ENCODE measurements around the gene SMAD9. TPM values are rescaled to one million over a fixed set of nuclear protein-coding genes. Genes with fewer than 3 reads are reported as not detected.
A peak's percentile ranks its signal among the peaks of the same experiment; 100 is the strongest.

The SMAD9 gene
- total RNA-seq, 1 donor, result 4.7 TPM

GRCh38 chr13:36822785-36823184 is 97.3 kb downstream of the SMAD9 start:
- Histone ChIP-seq H3K27me3 (ENCODE audit: insufficient read depth, low read length) (no peaks in the 10 kb centered on the region), H3K4me3 (ENCODE audit: insufficient read depth, low read length) (no peak overlapping the region), H3K4me2 (ENCODE audit: insufficient read depth, low read length) (peak overlapping the region; percentile 14), H3K9me3 (ENCODE audit: low read depth, low read length) (no peaks in the 10 kb centered on the region), H3K36me3 (ENCODE audit: insufficient read depth, low read length) (peaks cover 10% of the 10 kb centered on the region), H3K4me1 (ENCODE audit: insufficient read depth, low read length) (peaks cover 13% of the 10 kb centered on the region), H2AFZ (ENCODE audit: low read length) (no peak overlapping the region), H3K79me2 (ENCODE audit: insufficient read depth, low read length) (peaks cover 40% of the 10 kb centered on the region), H4K20me1 (ENCODE audit: insufficient read depth, low read length) (no peaks in the 10 kb centered on the region), H3K27ac (ENCODE audit: low read depth, low read length) (no peak overlapping the region)
- TF ChIP-seq CTCF (IDR thresholded peaks at IDR 0.05; ENCODE audit: extremely low read depth, low read depth, low read length), result no peak
- no peak for DNase-seq (ENCODE audit: insufficient read length, low spot score, missing footprints)

- peaks cover 40% of the 10 kb centered on the region for H3K79me2 ChIP-seq (ENCODE audit: insufficient read depth, low read length)
- H3K36me3 ChIP-seq (ENCODE audit: insufficient read depth, low read length), result no peaks in the 10 kb centered on the region
- peak overlapping the region; percentile 98 for H2AFZ ChIP-seq (ENCODE audit: low read length)
- H3K4me1 ChIP-seq (ENCODE audit: insufficient read depth, low read length), result peaks cover 13% of the 10 kb centered on the region
- no peak for DNase-seq (ENCODE audit: insufficient read length, low spot score, missing footprints)
- H3K27me3 ChIP-seq (ENCODE audit: insufficient read depth, low read length), result no peaks in the 10 kb centered on the region
- peak overlapping the region; percentile 94 for H3K4me2 ChIP-seq (ENCODE audit: insufficient read depth, low read length)
- peak overlapping the region; percentile 74 for H3K4me3 ChIP-seq (ENCODE audit: insufficient read depth, low read length)
- no peak for TF ChIP-seq CTCF (IDR thresholded peaks at IDR 0.05; ENCODE audit: extremely low read depth, low read depth, low read length)
- no peaks in the 10 kb centered on the region for H3K9me3 ChIP-seq (ENCODE audit: low read depth, low read length)
- no peaks in the 10 kb centered on the region for H4K20me1 ChIP-seq (ENCODE audit: insufficient read depth, low read length)
- H3K27ac ChIP-seq (ENCODE audit: low read depth, low read length), result no peak overlapping the region
These were observed 99.8 kb downstream of the SMAD9 start for GRCh38 chr13:36820222-36820621.

- Histone ChIP-seq H3K9me3 (ENCODE audit: low read depth, low read length) (no peaks in the 10 kb centered on the region), H3K4me2 (ENCODE audit: insufficient read depth, low read length) (peak overlapping the region; percentile 94), H3K4me3 (ENCODE audit: insufficient read depth, low read length) (peak overlapping the region; percentile 74), H4K20me1 (ENCODE audit: insufficient read depth, low read length) (no peaks in the 10 kb centered on the region), H3K4me1 (ENCODE audit: insufficient read depth, low read length) (peaks cover 13% of the 10 kb centered on the region), H3K79me2 (ENCODE audit: insufficient read depth, low read length) (peaks cover 40% of the 10 kb centered on the region), H3K36me3 (ENCODE audit: insufficient read depth, low read length) (no peaks in the 10 kb centered on the region), H3K27ac (ENCODE audit: low read depth, low read length) (peak overlapping the region; percentile 15), H2AFZ (ENCODE audit: low read length) (peak overlapping the region; percentile 98), H3K27me3 (ENCODE audit: insufficient read depth, low read length) (no peaks in the 10 kb centered on the region)
- no peak for DNase-seq (ENCODE audit: insufficient read length, low spot score, missing footprints)
- no peak for TF ChIP-seq CTCF (IDR thresholded peaks at IDR 0.05; ENCODE audit: extremely low read depth, low read depth, low read length)
These were observed 100.3 kb downstream of the SMAD9 start for GRCh38 chr13:36819739-36820090.

- Histone ChIP-seq H3K4me2 (ENCODE audit: insufficient read depth, low read length) (peak within 1 kb of the TSS; percentile 94), H3K27me3 (ENCODE audit: insufficient read depth, low read length) (peaks cover under 1% of the 10 kb centered on the region), H3K79me2 (ENCODE audit: insufficient read depth, low read length) (peaks cover 40% of the 10 kb centered on the region), H3K9me3 (ENCODE audit: low read depth, low read length) (no peaks in the 10 kb centered on the region), H4K20me1 (ENCODE audit: insufficient read depth, low read length) (no peaks in the 10 kb centered on the region), H3K4me3 (ENCODE audit: insufficient read depth, low read length) (peak within 1 kb of the TSS; percentile 74), H3K27ac (ENCODE audit: low read depth, low read length) (peak within 1 kb of the TSS; percentile 62), H3K36me3 (ENCODE audit: insufficient read depth, low read length) (no peaks in the 10 kb centered on the region), H3K4me1 (ENCODE audit: insufficient read depth, low read length) (peaks cover 13% of the 10 kb centered on the region), H2AFZ (ENCODE audit: low read length) (peak within 1 kb of the TSS; percentile 98)
- no peak for TF ChIP-seq CTCF (IDR thresholded peaks at IDR 0.05; ENCODE audit: extremely low read depth, low read depth, low read length)
- peak; percentile 98 for DNase-seq (ENCODE audit: insufficient read length, low spot score, missing footprints)
These were observed 101.0 kb downstream of the SMAD9 start, which contains the start of gene RFXAP for GRCh38 chr13:36818804-36819738. Gene RFXAP (plus strand): TSS chr13:36819222. CDS start chr13:36819358, 136 bp downstream.

Data from osteoblast (primary cell).